HL-60 (cell line): ENCODE measurements around the gene PIGV.
A peak's percentile ranks its signal among the peaks of the same experiment; 100 is the strongest.

Source experiments
- DNase-seq, 2 experiments: peaks; one replicate each; pipeline ENCODE4 v3.0.0-alpha.2; 2010 to 2020; ENCODE audit warnings: low read depth in 1 of 2, low spot score in 1 of 2
- H3K27ac ChIP-seq: fragments of 250-450 bp; sonication (Bioruptor Pico); replicated peaks from 2 replicates; pipeline ENCODE4 v1.5.1; 2020; ENCODE audit warnings: mild to moderate bottlenecking, moderate library complexity
- H3K27me3 ChIP-seq: fragments of 250-450 bp; sonication (Bioruptor Pico); 2 replicates; pipeline ENCODE4 v1.5.1; 2021; ENCODE audit warnings: mild to moderate bottlenecking, moderate library complexity; ENCODE audit not compliant: insufficient read depth, poor library complexity, severe bottlenecking
- H3K4me3 ChIP-seq: replicated peaks from 2 replicates; pipeline ENCODE4 v1.5.1; 2011; ENCODE audit warnings: mild to moderate bottlenecking, control low read depth, low read length; ENCODE audit not compliant: insufficient read depth
- GABPA ChIP-seq: IDR thresholded peaks from 2 replicates; pipeline ENCODE4 v1.6.1; 2012; ENCODE audit warnings: low read depth
- POLR2AphosphoS5 ChIP-seq: IDR thresholded peaks from 2 replicates; pipeline ENCODE4 v1.6.1; 2012; ENCODE audit warnings: low read depth
- SPI1 ChIP-seq: IDR thresholded peaks from 2 replicates; pipeline ENCODE4 v1.6.1; 2012; ENCODE audit warnings: low read depth, mild to moderate bottlenecking, borderline replicate concordance
- TF ChIP-seq, protein P1 (sequence below): IDR thresholded peaks from one replicate; pipeline ENCODE4 v1.5.1; 2011; ENCODE audit warnings: low read length, control low read depth, inconsistent platforms; ENCODE audit not compliant: insufficient read depth
- TF ChIP-seq, protein P2 (sequence below): IDR thresholded peaks from 2 replicates; pipeline ENCODE4 v1.6.1; 2012; ENCODE audit warnings: low read depth; ENCODE audit not compliant: insufficient replicate concordance

The PIGV gene

DNA sequence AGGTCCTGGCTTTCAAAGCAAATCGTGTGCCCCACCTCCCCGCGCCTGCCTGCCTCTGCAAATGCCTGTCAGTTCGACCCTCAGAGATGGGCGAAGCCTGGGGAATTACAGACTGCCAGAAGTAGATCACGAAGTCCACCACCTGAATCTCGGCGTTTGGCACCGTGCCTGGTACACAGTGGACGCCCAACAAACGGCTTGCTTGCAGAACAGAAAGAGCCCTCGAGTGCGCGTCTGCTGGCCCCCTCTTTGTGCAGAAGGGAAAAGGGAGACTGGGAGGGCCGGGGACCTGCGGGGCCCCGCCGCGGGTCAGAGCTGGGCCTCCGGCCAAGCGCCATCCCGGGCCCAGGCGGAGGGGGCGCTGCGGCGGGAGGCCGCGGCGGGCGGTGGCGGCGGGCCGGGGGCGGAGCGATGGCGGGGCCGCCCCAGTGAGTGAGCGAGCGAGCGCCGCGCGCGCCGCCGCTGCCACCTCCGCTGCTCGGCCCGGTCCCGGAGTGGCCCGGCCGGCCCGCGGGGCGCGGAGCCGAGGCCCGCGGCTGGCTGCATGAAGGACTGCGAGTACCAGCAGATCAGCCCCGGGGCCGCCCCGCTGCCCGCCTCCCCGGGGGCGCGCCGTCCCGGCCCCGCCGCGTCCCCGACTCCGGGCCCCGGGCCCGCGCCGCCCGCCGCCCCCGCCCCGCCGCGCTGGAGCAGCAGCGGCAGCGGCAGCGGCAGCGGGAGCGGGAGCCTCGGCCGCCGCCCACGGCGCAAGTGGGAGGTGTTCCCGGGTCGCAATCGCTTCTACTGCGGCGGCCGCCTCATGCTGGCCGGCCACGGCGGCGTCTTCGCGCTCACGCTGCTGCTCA, 38.7 kb downstream of the PIGV start, which contains the start of gene ZDHHC18:
Gene ZDHHC18, plus strand, starts transcription at position 428 of the 845 bp plus-strand sequence. Its CDS starts 117 bp downstream, at position 545.
- Histone ChIP-seq H3K27me3 (no peaks in the 10 kb centered on the region), H3K4me3 (peak within 1 kb of the TSS; percentile 78), H3K27ac (peak within 1 kb of the TSS; percentile 53)
- peak in 1 of 2 experiments; percentile 43 for DNase-seq
- TF ChIP-seq, protein P1, sequence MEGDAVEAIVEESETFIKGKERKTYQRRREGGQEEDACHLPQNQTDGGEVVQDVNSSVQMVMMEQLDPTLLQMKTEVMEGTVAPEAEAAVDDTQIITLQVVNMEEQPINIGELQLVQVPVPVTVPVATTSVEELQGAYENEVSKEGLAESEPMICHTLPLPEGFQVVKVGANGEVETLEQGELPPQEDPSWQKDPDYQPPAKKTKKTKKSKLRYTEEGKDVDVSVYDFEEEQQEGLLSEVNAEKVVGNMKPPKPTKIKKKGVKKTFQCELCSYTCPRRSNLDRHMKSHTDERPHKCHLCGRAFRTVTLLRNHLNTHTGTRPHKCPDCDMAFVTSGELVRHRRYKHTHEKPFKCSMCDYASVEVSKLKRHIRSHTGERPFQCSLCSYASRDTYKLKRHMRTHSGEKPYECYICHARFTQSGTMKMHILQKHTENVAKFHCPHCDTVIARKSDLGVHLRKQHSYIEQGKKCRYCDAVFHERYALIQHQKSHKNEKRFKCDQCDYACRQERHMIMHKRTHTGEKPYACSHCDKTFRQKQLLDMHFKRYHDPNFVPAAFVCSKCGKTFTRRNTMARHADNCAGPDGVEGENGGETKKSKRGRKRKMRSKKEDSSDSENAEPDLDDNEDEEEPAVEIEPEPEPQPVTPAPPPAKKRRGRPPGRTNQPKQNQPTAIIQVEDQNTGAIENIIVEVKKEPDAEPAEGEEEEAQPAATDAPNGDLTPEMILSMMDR, result no peak
- no peak for TF ChIP-seq GABPA
- no peak for TF ChIP-seq POLR2AphosphoS5
- TF ChIP-seq, protein P2, sequence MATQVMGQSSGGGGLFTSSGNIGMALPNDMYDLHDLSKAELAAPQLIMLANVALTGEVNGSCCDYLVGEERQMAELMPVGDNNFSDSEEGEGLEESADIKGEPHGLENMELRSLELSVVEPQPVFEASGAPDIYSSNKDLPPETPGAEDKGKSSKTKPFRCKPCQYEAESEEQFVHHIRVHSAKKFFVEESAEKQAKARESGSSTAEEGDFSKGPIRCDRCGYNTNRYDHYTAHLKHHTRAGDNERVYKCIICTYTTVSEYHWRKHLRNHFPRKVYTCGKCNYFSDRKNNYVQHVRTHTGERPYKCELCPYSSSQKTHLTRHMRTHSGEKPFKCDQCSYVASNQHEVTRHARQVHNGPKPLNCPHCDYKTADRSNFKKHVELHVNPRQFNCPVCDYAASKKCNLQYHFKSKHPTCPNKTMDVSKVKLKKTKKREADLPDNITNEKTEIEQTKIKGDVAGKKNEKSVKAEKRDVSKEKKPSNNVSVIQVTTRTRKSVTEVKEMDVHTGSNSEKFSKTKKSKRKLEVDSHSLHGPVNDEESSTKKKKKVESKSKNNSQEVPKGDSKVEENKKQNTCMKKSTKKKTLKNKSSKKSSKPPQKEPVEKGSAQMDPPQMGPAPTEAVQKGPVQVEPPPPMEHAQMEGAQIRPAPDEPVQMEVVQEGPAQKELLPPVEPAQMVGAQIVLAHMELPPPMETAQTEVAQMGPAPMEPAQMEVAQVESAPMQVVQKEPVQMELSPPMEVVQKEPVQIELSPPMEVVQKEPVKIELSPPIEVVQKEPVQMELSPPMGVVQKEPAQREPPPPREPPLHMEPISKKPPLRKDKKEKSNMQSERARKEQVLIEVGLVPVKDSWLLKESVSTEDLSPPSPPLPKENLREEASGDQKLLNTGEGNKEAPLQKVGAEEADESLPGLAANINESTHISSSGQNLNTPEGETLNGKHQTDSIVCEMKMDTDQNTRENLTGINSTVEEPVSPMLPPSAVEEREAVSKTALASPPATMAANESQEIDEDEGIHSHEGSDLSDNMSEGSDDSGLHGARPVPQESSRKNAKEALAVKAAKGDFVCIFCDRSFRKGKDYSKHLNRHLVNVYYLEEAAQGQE, result no peak
- TF ChIP-seq SPI1, result no peak

DNA sequence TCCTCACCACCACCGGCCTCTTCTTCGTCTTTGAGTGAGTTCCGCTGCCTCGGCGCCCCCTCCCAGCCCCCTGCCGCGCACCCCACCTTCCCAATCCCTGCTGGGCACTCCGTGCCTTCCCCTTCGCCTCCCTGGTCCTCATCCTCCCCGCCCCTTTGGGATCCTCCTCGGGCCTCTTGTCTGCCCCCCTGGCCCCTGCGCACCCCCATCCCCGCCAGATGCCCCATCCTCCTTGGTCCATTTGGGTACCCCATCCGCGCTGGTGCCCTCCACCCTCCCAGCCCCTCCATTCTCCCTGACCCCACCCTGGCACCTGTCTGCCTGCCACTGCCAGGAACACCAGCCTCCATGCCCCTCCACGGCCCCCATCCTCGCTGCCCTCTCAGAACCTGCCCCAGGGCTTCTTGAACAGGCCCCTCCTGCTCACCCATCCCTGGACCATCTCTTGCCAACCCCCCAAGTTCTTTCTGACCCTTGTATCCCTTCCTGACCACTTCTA, 39.4 kb downstream of the PIGV start:
- H3K27me3 ChIP-seq, result no peaks in the 10 kb centered on the region
- H3K27ac ChIP-seq, result no peak overlapping the region
- DNase-seq, result no peak
- TF ChIP-seq SPI1 (no peak), POLR2AphosphoS5 (no peak), GABPA (no peak)
- TF ChIP-seq, protein P2, result no peak
- TF ChIP-seq, protein P1, result no peak
- H3K4me3 ChIP-seq, result peak overlapping the region; percentile 78

- no peak overlapping the region for H3K27ac ChIP-seq
- TF ChIP-seq, protein P1, result no peak
- TF ChIP-seq SPI1 (no peak), GABPA (no peak), POLR2AphosphoS5 (no peak)
- TF ChIP-seq, protein P2, result no peak
- peak overlapping the region; percentile 78 for H3K4me3 ChIP-seq
- no peak for DNase-seq
- no peaks in the 10 kb centered on the region for H3K27me3 ChIP-seq
Measured at GRCh38 chr1:26827663-26828062, 39.9 kb downstream of the PIGV start.
